Lower leg skin (tissue), 4 donors: Measurements from ENCODE around the gene SLC2A6. TPM values are rescaled to one million over a fixed set of nuclear protein-coding genes. Genes with fewer than 3 reads are reported as not detected.

Experiments used
- DNase-seq, 2 donors: peaks; one replicate each; pipeline ENCODE4 v3.0.0-alpha.2; 2019; ENCODE audit warnings: low spot score in 2 of 2
- H3K4me3 ChIP-seq: fragments of 200-600 bp; sonication (generic); 2 replicates; pipeline ENCODE4 v1.5.1; 2017; ENCODE audit warnings: mild to moderate bottlenecking, low read depth; ENCODE audit not compliant: poor library complexity, severe bottlenecking
- POLR2A ChIP-seq, 2 donors: fragments of 450-650 bp; IDR thresholded peaks; one replicate each; pipeline ENCODE4 v1.6.1; 2016 to 2017; ENCODE audit warnings: antibody characterized with exemption in 2 of 2, mild to moderate bottlenecking in 1 of 2, moderate library complexity in 1 of 2
- WGBS, 2 donors: methylation state at CpG; one replicate each; pipeline ENCODE4 v1.1.5; 2018; 5-methylcytosine and 5-hydroxymethylcytosine counted together
- intact Hi-C: fragments of 100-400 bp; cut with DNase I; formaldehyde crosslinking; loops from one replicate; pipeline ENCODE4 v1.15.0; 2023; ENCODE audit warnings: low total_unique reads
- total RNA-seq, 4 donors: library from RNA; depleted of rRNA; stranded (reverse); fragments of >200 nt; gene quantifications; one replicate each; pipeline ENCODE4 v1.1.0, GENCODE V29; 2016
- TF ChIP-seq, protein P1 (sequence below), 3 donors: fragments of 450-650 bp; IDR thresholded peaks; one replicate each; pipeline ENCODE4 v1.5.1; 2016; ENCODE audit warnings: antibody characterized with exemption in 3 of 3, mild to moderate bottlenecking in 3 of 3, moderate library complexity in 2 of 3

Gene SLC2A6
- total RNA-seq, 4 donors from 2014 or later: 0.54 to 1.0 TPM; not detected in 2

- TF ChIP-seq POLR2A (IDR thresholded peaks at IDR 0.05): no peak
- H3K4me3 ChIP-seq: no peak overlapping the region
- intact Hi-C loops: no loop called here
- no peak for DNase-seq
- 63 to 81% methylated on average over 18 to 24 of the region's 24 CpGs for WGBS, 2 donors
Measured at GRCh38 chr9:133494636-133495326, 15.9 kb upstream of the SLC2A6 start.

- H3K4me3 ChIP-seq: no peak overlapping the region
- intact Hi-C loops: no loop called here
- DNase-seq: no peak
- TF ChIP-seq, protein P1, sequence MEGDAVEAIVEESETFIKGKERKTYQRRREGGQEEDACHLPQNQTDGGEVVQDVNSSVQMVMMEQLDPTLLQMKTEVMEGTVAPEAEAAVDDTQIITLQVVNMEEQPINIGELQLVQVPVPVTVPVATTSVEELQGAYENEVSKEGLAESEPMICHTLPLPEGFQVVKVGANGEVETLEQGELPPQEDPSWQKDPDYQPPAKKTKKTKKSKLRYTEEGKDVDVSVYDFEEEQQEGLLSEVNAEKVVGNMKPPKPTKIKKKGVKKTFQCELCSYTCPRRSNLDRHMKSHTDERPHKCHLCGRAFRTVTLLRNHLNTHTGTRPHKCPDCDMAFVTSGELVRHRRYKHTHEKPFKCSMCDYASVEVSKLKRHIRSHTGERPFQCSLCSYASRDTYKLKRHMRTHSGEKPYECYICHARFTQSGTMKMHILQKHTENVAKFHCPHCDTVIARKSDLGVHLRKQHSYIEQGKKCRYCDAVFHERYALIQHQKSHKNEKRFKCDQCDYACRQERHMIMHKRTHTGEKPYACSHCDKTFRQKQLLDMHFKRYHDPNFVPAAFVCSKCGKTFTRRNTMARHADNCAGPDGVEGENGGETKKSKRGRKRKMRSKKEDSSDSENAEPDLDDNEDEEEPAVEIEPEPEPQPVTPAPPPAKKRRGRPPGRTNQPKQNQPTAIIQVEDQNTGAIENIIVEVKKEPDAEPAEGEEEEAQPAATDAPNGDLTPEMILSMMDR (IDR thresholded peaks at IDR 0.05): no peak
- no peak for TF ChIP-seq POLR2A (IDR thresholded peaks at IDR 0.05)
- 83 to 86% methylated on average over 21 to 23 of the region's 23 CpGs for WGBS, 2 donors
Measured at GRCh38 chr9:133493845-133494540, 15.1 kb upstream of the SLC2A6 start.

DNA sequence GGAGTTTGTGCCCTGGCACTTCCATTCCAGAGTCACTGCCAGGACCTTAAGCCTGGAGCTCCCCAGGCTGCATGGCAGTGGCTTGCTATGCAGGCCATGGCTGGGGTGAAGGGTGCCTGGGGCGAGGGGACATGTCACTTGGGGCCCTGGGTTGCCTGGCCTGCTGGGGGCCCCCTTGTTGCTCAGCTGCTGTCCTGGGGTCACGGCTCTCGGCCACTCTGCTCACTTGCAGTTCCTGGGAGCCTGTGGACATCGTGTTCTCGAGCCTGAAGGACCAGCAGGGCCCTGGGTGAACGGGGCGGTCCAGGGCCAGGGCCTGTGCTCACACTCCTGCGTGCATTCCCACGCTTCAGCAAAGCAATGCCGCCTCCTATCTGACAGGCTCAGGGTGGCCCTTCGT is 14.5 kb upstream of the SLC2A6 start:
- H3K4me3 ChIP-seq: no peak overlapping the region
- intact Hi-C loops: no loop called here
- no peak for DNase-seq
- WGBS, 2 donors: 89 to 91% methylated on average over 5 to 11 of the region's 11 CpGs
- TF ChIP-seq, protein P1 (IDR thresholded peaks at IDR 0.05): no peak
- TF ChIP-seq POLR2A (IDR thresholded peaks at IDR 0.05): no peak

GRCh38 chr9:133492061-133493021 is 13.4 kb upstream of the SLC2A6 start:
- no peak for TF ChIP-seq POLR2A (IDR thresholded peaks at IDR 0.05)
- TF ChIP-seq, protein P1 (IDR thresholded peaks at IDR 0.05): no peak
- intact Hi-C loops: no loop called here
- no peak for DNase-seq
- WGBS, 2 donors: 49 to 50% methylated on average over 23 to 33 of the region's 33 CpGs
- H3K4me3 ChIP-seq: no peak overlapping the region

DNA sequence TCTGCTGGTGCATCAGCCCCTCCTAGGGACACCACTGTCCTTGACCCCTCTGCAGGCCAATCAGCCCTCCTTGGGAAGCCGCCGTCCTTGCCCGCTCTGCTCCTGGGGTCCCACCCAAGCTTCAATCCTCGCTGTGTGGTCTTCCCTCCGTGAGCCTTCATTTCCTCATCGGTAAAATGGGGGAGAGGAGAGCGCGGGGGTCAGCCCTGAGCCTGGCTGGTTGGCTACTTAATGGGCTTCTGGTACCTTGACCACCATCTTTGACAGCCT is 12.7 kb upstream of the SLC2A6 start:
- TF ChIP-seq, protein P1 (IDR thresholded peaks at IDR 0.05): no peak
- TF ChIP-seq POLR2A (IDR thresholded peaks at IDR 0.05): no peak
- intact Hi-C loops: no loop called here
- DNase-seq: no peak
- 95 to 99% methylated on average over 8 of the region's 8 CpGs for WGBS, 2 donors
- no peak overlapping the region for H3K4me3 ChIP-seq
